Measurements from ENCODE around the gene FHL3. TPM values are rescaled to one million over a fixed set of nuclear protein-coding genes. Genes with fewer than 3 reads are reported as not detected.

FHL3 gene
- total and polyA plus RNA-seq, 2 of the 4 experiments (the other 2 are of a cell fraction), result 11.5 to 27.1 TPM

DNA sequence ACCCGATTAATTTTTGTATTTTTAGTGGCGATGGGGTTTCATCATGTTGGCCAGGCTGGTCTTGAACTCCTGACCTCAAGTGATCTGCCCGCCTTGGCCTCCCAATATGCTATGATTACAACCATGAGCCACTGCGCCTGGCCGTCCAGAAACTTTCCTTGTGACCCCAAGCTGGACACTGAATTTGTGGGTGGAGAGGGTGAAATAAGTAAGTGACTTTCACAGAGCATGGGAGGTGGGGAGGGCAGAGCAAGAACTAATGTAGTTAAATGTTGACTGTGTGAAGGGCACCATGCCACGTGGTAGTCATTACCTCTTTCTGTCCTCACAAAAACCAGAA lies 4.5 kb upstream of the FHL3 start:
- Histone ChIP-seq H3K4ac (ENCODE audit: low read depth, low read length) (no peak overlapping the region), H3K18ac (ENCODE audit: low read depth, low read length) (no peak overlapping the region), H2BK20ac (ENCODE audit: low read depth, low read length) (no peak overlapping the region), H3K27me3 (ENCODE audit: control insufficient read depth, insufficient read depth, low read length) (no peaks in the 10 kb centered on the region), H4K91ac (ENCODE audit: insufficient read depth, low read depth, low read length) (no peak overlapping the region), H4K5ac (ENCODE audit: low read depth, low read length) (no peak overlapping the region), H3K4me3 (ENCODE audit: insufficient read depth, low read depth, low read length) (no peak overlapping the region), H2AFZ (replicated peaks; ENCODE audit: low read length, poor library complexity) (no peak overlapping the region), H3K23ac (ENCODE audit: low read depth, low read length) (no peak overlapping the region), H3K9me3 (ENCODE audit: control insufficient read depth, insufficient read depth, low read length) (no peaks in the 10 kb centered on the region), H3K79me1 (ENCODE audit: low read depth in 1 of 2, low read length in 2 of 2) (peaks cover 8 to 19% of the 10 kb centered on the region in 2 experiments; a peak in 3 of 4 replicates), H3K4me1 (ENCODE audit: control insufficient read depth, insufficient read depth, low read length) (peaks cover 2% of the 10 kb centered on the region; the same call in 1 of the 2 replicates), H3K56ac (ENCODE audit: extremely low read depth, insufficient read depth, low read length) (no peak overlapping the region), H3K9ac (ENCODE audit: low read depth, low read length) (no peak overlapping the region), H3K27ac (ENCODE audit: insufficient read depth, low read length) (no peak overlapping the region), H2AK5ac (ENCODE audit: low read depth, low read length) (no peak overlapping the region), H2BK15ac (ENCODE audit: low read depth, low read length) (no peak overlapping the region), H4K20me1 (ENCODE audit: insufficient read depth, low read length) (0 out of 2 replicates have a peak, but pooled peaks cover 8% of the 10 kb centered on the region), H2AK9ac (replicated peaks; ENCODE audit: low read depth, low read length, poor library complexity) (peak overlapping the region; percentile 42), H3K9me1 (ENCODE audit: insufficient read depth, low read length) (0 out of 2 replicates have a peak, but pooled peaks cover 2% of the 10 kb centered on the region), H2BK5ac (ENCODE audit: low read depth, low read length, poor library complexity, severe bottlenecking) (no peak overlapping the region), H3K36me3 (ENCODE audit: control insufficient read depth, insufficient read depth, low read length) (no peaks in the 10 kb centered on the region; the same call in 1 of the 2 replicates), H3K14ac (replicated peaks; ENCODE audit: low read depth, low read length) (no peak overlapping the region), H2BK120ac (ENCODE audit: low read depth, low read length) (no peak overlapping the region), H4K8ac (ENCODE audit: low read depth in 2 of 2, low read length in 2 of 2) (no peak overlapping the region), H3K4me2 (ENCODE audit: low read depth, low read length) (no peak overlapping the region)
- WGBS, 2 experiments (ENCODE audit: extremely low coverage in 2 of 2, insufficient read length in 1 of 2), result no CpG with 5 or more reads among the region's 6 CpGs
- ChIA-PET POLR2A (ENCODE audit: unreplicated experiment) (no interaction called here), CTCF (no interaction called here)
- in situ Hi-C loops (cut with MboI; ENCODE audit: low sequenced_read_pairs) (loop anchor here (25.0 kb wide), 3 partner anchors 423 to 1548 kb away; partner anchors contain the start of genes GNL2, MRPS15 and OSCP1), dilution Hi-C loops (cut with HindIII; ENCODE audit: low sequenced_read_pairs, unreplicated experiment) (no loop called here), intact Hi-C loops (cut with micrococcal nuclease) (no loop called here)
- no TSS peak for BruUV-seq (replicated peaks)
- DNase-seq (no peak), ATAC-seq (ENCODE audit: low read depth) (no peak)
- TF ChIP-seq FOS (IDR thresholded peaks at IDR 0.05; ENCODE audit: low read depth, low read length) (no peak), BHLHE40 (IDR thresholded peaks at IDR 0.05; ENCODE audit: low read depth, low read length) (no peak)
- TF ChIP-seq, protein P1, sequence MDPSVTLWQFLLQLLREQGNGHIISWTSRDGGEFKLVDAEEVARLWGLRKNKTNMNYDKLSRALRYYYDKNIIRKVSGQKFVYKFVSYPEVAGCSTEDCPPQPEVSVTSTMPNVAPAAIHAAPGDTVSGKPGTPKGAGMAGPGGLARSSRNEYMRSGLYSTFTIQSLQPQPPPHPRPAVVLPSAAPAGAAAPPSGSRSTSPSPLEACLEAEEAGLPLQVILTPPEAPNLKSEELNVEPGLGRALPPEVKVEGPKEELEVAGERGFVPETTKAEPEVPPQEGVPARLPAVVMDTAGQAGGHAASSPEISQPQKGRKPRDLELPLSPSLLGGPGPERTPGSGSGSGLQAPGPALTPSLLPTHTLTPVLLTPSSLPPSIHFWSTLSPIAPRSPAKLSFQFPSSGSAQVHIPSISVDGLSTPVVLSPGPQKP (IDR thresholded peaks at IDR 0.05; ENCODE audit: borderline replicate concordance, low read depth, low read length), result no peak

Measured in IMR-90 (cell line).